KMS-11 (cell line): ENCODE results near the gene MYT1.

ENCODE experiments used
- H2AFZ ChIP-seq: fragments of 200-600 bp; sonication (generic); 2 replicates; pipeline ENCODE4 v1.6.1; 2016; ENCODE audit warnings: antibody characterized with exemption, mixed run types, low read depth
- H3K27ac ChIP-seq: fragments of 200-600 bp; sonication (generic); 2 replicates; pipeline ENCODE4 v1.6.1; 2016; ENCODE audit warnings: mild to moderate bottlenecking, mixed run types
- H3K27me3 ChIP-seq: fragments of 200-600 bp; sonication (generic); 2 replicates; pipeline ENCODE4 v1.6.1; 2017; ENCODE audit warnings: mild to moderate bottlenecking, low read depth, mixed run types, moderate library complexity; ENCODE audit not compliant: insufficient read depth
- H3K36me3 ChIP-seq: fragments of 200-600 bp; sonication (generic); 2 replicates; pipeline ENCODE4 v1.6.1; 2017; ENCODE audit warnings: mild to moderate bottlenecking, mixed run types; ENCODE audit not compliant: insufficient read depth
- H3K4me1 ChIP-seq: fragments of 200-600 bp; sonication (generic); 2 replicates; pipeline ENCODE4 v1.6.1; 2016; ENCODE audit warnings: mild to moderate bottlenecking, low read depth, mixed run types; ENCODE audit not compliant: poor library complexity, severe bottlenecking
- H3K4me2 ChIP-seq: fragments of 200-600 bp; sonication (generic); 2 replicates; pipeline ENCODE4 v1.7.0; 2016; ENCODE audit warnings: mild to moderate bottlenecking, mixed run types
- H3K4me3 ChIP-seq: fragments of 200-600 bp; sonication (generic); IDR thresholded peaks from 2 replicates; pipeline ENCODE4 v1.6.1; 2017; ENCODE audit warnings: low read depth, low read length, mixed read lengths; ENCODE audit not compliant: insufficient read depth
- H3K79me2 ChIP-seq: fragments of 200-600 bp; sonication (generic); 2 replicates; pipeline ENCODE4 v1.6.1; 2016; ENCODE audit warnings: low read depth, mixed run types; ENCODE audit not compliant: insufficient read depth
- H3K9ac ChIP-seq: fragments of 200-600 bp; sonication (generic); 2 replicates; pipeline ENCODE4 v1.6.1; 2016; ENCODE audit warnings: mild to moderate bottlenecking, mixed run types
- H4K20me1 ChIP-seq: fragments of 200-600 bp; sonication (generic); 2 replicates; pipeline ENCODE4 v1.6.1; 2016; ENCODE audit warnings: mild to moderate bottlenecking, mixed run types; ENCODE audit not compliant: insufficient read depth
- CTCF ChIP-seq: fragments of 200-600 bp; sonication (generic); conservative IDR thresholded peaks from 2 replicates; pipeline ENCODE4 v1.6.1; 2017; ENCODE audit warnings: low read depth, mild to moderate bottlenecking, antibody characterized with exemption, low read length, moderate library complexity, mixed read lengths

The MYT1 gene

GRCh38 chr20:64129146-64129782 lies 35.0 kb upstream of the MYT1 start:
- Histone ChIP-seq H3K79me2 (no peaks in the 10 kb centered on the region), H2AFZ (no peak overlapping the region), H3K27ac (no peak overlapping the region), H3K36me3 (no peaks in the 10 kb centered on the region), H3K4me2 (no peak overlapping the region), H3K27me3 (peaks cover 44% of the 10 kb centered on the region), H3K4me3 (no peak overlapping the region), H3K9ac (no peak overlapping the region), H4K20me1 (no peaks in the 10 kb centered on the region), H3K4me1 (no peaks in the 10 kb centered on the region)
- no peak for TF ChIP-seq CTCF

- H3K9ac ChIP-seq, result no peak overlapping the region
- no peak overlapping the region for H3K4me3 ChIP-seq
- H3K4me2 ChIP-seq, result no peak overlapping the region
- TF ChIP-seq CTCF, result no peak
- H3K4me1 ChIP-seq, result no peaks in the 10 kb centered on the region
- no peaks in the 10 kb centered on the region for H4K20me1 ChIP-seq
- H3K36me3 ChIP-seq, result no peaks in the 10 kb centered on the region
- H3K27me3 ChIP-seq, result peaks cover 42% of the 10 kb centered on the region
- no peak overlapping the region for H2AFZ ChIP-seq
- no peaks in the 10 kb centered on the region for H3K79me2 ChIP-seq
- no peak overlapping the region for H3K27ac ChIP-seq
Measured at GRCh38 chr20:64130271-64130670, 34.0 kb upstream of the MYT1 start.

- H3K36me3 ChIP-seq, result no peaks in the 10 kb centered on the region
- no peak overlapping the region for H2AFZ ChIP-seq
- no peak overlapping the region for H3K4me3 ChIP-seq
- H3K4me1 ChIP-seq, result no peaks in the 10 kb centered on the region
- H3K27me3 ChIP-seq, result peaks cover 42% of the 10 kb centered on the region
- H3K27ac ChIP-seq, result no peak overlapping the region
- no peaks in the 10 kb centered on the region for H3K79me2 ChIP-seq
- H3K9ac ChIP-seq, result no peak overlapping the region
- no peak overlapping the region for H3K4me2 ChIP-seq
- no peak for TF ChIP-seq CTCF
- H4K20me1 ChIP-seq, result no peaks in the 10 kb centered on the region
Measured at GRCh38 chr20:64130876-64131275, 33.4 kb upstream of the MYT1 start.

- Histone ChIP-seq H3K79me2 (no peaks in the 10 kb centered on the region), H3K4me3 (no peak overlapping the region), H4K20me1 (no peaks in the 10 kb centered on the region)
Measured at GRCh38 chr20:64131406-64131805, 32.8 kb upstream of the MYT1 start.

More at GRCh38 chr20:64131406-64131805, 32.8 kb upstream of the MYT1 start:
- Histone ChIP-seq H3K27me3 (peaks cover 43% of the 10 kb centered on the region), H3K4me1 (no peaks in the 10 kb centered on the region), H3K9ac (no peak overlapping the region), H3K27ac (no peak overlapping the region), H2AFZ (no peak overlapping the region), H3K4me2 (no peak overlapping the region), H3K36me3 (no peaks in the 10 kb centered on the region)
- TF ChIP-seq CTCF, result no peak
